Lower lobe of right lung (tissue), 2 donors: ENCODE measurements around the gene FUZ. TPM values are rescaled to one million over a fixed set of nuclear protein-coding genes. Genes with fewer than 3 reads are reported as not detected.

Experiments
- ATAC-seq, 2 donors: fragments of 200-7000 bp; cut with Tn5 transposase; one replicate each; pipeline ENCODE4 v1.9.1; 2020 to 2022; ENCODE audit warnings: mild to moderate bottlenecking in 2 of 2, moderate library complexity in 2 of 2
- DNase-seq: peaks from one replicate; pipeline ENCODE4 v3.0.0-alpha.2; 2020
- H3K27ac ChIP-seq: fragments of 200-600 bp; one replicate; pipeline ENCODE4 v1.8.0; 2022
- H3K27me3 ChIP-seq: fragments of 200-600 bp; one replicate; pipeline ENCODE4 v1.8.0; 2022; ENCODE audit warnings: low read depth
- H3K36me3 ChIP-seq: fragments of 200-600 bp; one replicate; pipeline ENCODE4 v1.8.0; 2022; ENCODE audit warnings: mild to moderate bottlenecking
- H3K4me1 ChIP-seq: fragments of 200-600 bp; one replicate; pipeline ENCODE4 v1.8.0; 2022
- H3K4me3 ChIP-seq: fragments of 200-600 bp; one replicate; pipeline ENCODE4 v1.8.0; 2022; ENCODE audit warnings: mild to moderate bottlenecking
- H3K9me3 ChIP-seq: fragments of 200-600 bp; one replicate; pipeline ENCODE4 v1.8.0; 2022
- intact Hi-C: fragments of 100-400 bp; cut with DNase I; formaldehyde crosslinking; loops from one replicate; pipeline ENCODE4 v1.11.0; 2022
- long read RNA-seq: library from polyadenylated mRNA; unstranded; transcript quantifications from one replicate; pipeline ENCODE4 v2.0.0, GENCODE V29; 2021
- total RNA-seq: library from RNA; stranded (reverse); fragmentation: NEBNext Ultra II Directional; extraction: Animal tissue kit (Norgen Biotek cat#: 25700); gene quantifications from one replicate; pipeline ENCODE4 v1.2.1, GENCODE V29; 2021
- TF ChIP-seq, protein P1 (sequence below): fragments of 200-600 bp; IDR thresholded peaks from one replicate; pipeline ENCODE4 v1.8.0; 2022; ENCODE audit warnings: antibody characterized with exemption, mild to moderate bottlenecking
- donor health status: DM: no; HTN: yes; CAD: no; lungs with severe emphysema.

Gene FUZ, protein sequence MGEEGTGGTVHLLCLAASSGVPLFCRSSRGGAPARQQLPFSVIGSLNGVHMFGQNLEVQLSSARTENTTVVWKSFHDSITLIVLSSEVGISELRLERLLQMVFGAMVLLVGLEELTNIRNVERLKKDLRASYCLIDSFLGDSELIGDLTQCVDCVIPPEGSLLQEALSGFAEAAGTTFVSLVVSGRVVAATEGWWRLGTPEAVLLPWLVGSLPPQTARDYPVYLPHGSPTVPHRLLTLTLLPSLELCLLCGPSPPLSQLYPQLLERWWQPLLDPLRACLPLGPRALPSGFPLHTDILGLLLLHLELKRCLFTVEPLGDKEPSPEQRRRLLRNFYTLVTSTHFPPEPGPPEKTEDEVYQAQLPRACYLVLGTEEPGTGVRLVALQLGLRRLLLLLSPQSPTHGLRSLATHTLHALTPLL
- 24.0 TPM for total RNA-seq
- long read RNA-seq, transcript FUZ-201 (11 exons, 1,675 nt): major isoform, 31 of 57 reads
- long read RNA-seq, partial matches to known transcripts: 6 of 57 reads
- long read RNA-seq, other reads (novel, unspliced or antisense): 15 of 57 reads

DNA sequence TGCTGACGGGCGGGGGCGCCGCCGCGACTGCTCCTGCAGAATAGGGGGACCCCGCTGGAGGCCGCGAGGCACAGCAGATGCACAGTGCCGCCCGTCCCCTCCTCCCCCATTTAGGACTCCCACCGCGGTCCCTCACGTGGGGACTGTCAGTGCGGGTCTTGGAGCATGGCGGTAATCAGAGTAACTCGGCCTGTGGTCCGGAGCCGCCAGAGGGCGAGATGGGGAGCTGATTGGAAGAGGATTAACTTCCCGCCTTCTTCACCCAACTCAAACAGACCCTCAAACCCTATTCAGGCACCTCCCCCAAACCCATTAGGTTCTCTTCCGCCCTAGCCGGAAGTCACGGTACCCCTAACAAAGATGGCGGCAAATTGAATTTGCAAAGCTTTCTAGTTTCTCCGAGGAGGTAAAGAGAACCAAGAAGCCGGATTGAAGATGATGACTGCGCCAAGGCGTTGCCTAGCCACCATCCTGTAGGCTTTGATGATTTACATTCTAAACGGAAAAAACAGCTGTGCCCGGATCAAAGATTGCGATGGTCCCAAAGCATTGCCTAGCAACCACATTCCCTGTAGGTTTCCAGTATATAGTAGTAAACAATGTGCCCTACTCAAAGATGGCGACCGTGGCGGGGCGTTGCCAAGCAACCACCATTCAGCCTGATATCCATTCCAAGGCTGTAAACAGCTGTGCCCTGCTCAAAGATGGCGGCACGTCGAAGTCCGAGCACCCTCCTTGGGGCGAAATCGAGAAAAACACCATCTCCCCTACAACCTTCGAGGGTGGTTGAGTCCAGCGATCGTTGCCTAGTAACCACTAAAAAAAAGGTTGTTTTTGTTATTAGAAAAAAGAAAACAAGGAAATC lies at the start of gene FUZ:
FUZ (minus strand) TSS at position 296 of the 865 bp plus-strand sequence; CDS start at position 110, 186 bp downstream.
- TF ChIP-seq, protein P1, sequence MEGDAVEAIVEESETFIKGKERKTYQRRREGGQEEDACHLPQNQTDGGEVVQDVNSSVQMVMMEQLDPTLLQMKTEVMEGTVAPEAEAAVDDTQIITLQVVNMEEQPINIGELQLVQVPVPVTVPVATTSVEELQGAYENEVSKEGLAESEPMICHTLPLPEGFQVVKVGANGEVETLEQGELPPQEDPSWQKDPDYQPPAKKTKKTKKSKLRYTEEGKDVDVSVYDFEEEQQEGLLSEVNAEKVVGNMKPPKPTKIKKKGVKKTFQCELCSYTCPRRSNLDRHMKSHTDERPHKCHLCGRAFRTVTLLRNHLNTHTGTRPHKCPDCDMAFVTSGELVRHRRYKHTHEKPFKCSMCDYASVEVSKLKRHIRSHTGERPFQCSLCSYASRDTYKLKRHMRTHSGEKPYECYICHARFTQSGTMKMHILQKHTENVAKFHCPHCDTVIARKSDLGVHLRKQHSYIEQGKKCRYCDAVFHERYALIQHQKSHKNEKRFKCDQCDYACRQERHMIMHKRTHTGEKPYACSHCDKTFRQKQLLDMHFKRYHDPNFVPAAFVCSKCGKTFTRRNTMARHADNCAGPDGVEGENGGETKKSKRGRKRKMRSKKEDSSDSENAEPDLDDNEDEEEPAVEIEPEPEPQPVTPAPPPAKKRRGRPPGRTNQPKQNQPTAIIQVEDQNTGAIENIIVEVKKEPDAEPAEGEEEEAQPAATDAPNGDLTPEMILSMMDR: peak; percentile 36
- H3K4me1 ChIP-seq: peaks cover 27% of the 10 kb centered on the region
- H3K36me3 ChIP-seq: no peaks in the 10 kb centered on the region
- DNase-seq (peak; percentile 98), ATAC-seq (peak; percentile 77 to 80)
- peak within 1 kb of the TSS; percentile 66 for H3K4me3 ChIP-seq
- H3K27ac ChIP-seq: peak within 1 kb of the TSS; percentile 90
- H3K9me3 ChIP-seq: no peaks in the 10 kb centered on the region
- intact Hi-C loops: no loop called here
- no peaks in the 10 kb centered on the region for H3K27me3 ChIP-seq

DNA sequence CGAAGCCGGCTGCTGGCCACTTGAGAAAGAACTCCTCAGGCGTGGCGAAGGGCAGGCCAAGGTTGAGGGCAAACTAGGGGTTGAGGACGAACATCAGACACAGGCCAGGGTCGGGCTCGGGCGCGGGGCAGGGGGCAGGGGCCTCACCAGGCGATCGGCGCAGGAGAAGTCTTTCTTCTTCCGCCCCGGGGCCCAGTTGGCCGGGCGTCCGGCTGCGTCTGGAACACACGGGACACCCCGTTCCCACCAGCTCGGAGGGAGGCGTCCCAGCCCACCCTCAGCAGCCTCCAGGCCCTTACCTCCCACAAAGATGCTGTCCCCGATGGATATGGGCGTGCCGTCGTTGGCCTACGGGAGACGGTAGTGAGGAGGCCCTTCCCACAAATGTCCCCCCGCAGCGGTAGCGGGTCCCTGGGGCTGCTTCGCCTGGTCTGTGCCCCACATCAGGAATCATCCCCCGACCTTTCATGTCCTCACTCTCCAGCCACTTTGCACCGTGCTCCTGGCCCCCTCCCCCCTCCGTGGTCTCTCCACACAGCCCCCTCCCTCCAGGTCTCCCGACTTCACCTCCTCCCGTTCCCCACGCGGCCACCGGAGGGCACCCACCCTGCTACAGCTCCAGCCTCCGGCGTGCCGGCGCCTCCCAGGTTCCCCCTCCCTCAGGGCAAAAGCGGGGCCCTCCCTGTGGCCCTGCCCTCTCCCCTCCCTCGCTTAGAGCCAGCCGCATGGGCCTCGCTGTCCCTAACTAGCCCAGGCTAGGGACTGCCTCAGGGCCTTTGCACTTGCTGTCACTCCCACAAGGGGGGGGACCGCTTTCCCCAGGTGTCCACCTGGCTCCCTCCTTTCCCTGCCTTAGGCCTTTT lies 49.5 kb upstream of the FUZ start:
- H3K4me3 ChIP-seq: no peak overlapping the region
- intact Hi-C loops: no loop called here

DNA sequence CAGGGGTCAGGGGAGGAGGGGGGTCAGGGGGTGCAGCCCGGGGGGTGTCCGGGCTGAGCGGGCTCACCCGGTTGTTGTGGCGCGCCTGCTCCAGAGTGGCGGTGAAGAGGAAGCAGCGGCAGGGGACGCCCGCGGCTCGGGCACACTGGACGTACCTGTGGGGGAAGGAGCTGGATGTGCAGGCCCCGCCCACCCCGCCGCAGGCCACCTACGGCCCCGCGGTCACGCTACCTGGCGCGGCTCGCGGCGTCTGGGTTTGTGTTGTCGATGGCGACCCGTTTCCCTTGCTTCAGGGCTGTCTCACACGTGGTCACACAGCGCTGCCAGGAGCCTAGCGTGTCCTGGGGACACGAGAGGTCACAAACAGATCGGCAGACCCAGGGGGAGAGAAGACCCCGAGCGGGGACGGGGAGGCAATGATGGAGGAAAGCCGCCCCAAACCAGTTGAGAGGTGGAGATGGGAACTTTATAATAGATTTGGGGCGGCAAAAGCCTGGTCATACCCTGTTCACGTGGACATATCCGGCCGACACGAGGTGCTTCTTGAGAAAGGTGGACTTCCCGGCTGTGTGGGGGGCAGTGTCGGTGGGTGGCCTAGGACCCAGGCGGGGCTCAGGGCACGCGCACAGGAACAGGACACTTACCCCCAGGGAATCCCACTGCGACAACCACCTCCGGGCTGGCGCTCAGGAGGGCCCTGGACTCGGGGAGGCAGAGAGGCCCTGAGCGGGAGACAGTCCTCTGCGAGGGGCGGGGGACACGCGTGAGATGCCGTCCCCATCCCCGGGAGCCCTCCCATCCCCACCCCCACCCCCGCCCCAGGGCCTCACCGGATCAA lies 48.7 kb upstream of the FUZ start:
- TF ChIP-seq, protein P1: no peak
- peaks cover 80% of the 10 kb centered on the region for H3K36me3 ChIP-seq
- H3K4me3 ChIP-seq: no peak overlapping the region
- H3K27me3 ChIP-seq: no peaks in the 10 kb centered on the region
- H3K4me1 ChIP-seq: peaks cover 21% of the 10 kb centered on the region
- no peak overlapping the region for H3K27ac ChIP-seq
- H3K9me3 ChIP-seq: no peaks in the 10 kb centered on the region
- DNase-seq (peak; percentile 51), ATAC-seq (no peak)
- intact Hi-C loops: no loop called here

More for the DNA sequence above, 49.5 kb upstream of the FUZ start:
- Histone ChIP-seq H3K36me3 (peaks cover 71% of the 10 kb centered on the region), H3K9me3 (no peaks in the 10 kb centered on the region), H3K27me3 (no peaks in the 10 kb centered on the region), H3K27ac (no peak overlapping the region), H3K4me1 (peaks cover 23% of the 10 kb centered on the region)
- peak; percentile 49 for DNase-seq
- TF ChIP-seq, protein P1: no peak
- ATAC-seq: no peak

DNA sequence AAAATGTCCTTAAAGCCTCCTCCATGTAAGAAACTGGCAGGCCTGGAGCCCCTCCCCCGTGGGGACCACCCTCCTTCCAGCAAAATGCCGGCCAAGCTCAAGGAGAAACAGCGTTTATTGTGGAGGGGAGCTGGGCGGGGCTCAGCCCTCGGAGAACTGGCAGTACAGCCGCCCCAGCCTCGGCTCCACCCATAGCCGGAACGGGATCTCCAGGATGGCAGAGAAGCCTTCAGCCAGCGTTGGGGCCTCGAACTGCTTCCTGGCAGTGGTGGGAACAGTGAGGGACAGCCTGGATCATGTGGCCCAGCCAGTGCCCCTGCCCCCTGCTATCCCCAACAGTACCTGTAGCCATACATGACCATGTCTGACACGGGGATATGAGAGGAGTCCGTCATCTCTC lies 48.0 kb upstream of the FUZ start:
- Histone ChIP-seq H3K9me3 (no peaks in the 10 kb centered on the region), H3K4me1 (peaks cover 15% of the 10 kb centered on the region), H3K27me3 (no peaks in the 10 kb centered on the region), H3K27ac (peak overlapping the region; percentile 11), H3K4me3 (no peak overlapping the region), H3K36me3 (peaks cover 85% of the 10 kb centered on the region)
- DNase-seq (peak; percentile 49), ATAC-seq (no peak)
- TF ChIP-seq, protein P1: no peak
- intact Hi-C loops: no loop called here
